Neuronal stem cell (in vitro differentiated cells): ENCODE measurements around the gene PROM1.

Experiments
- DNase-seq: peaks from one replicate; pipeline ENCODE4 v3.0.0-alpha.2; 2013; ENCODE audit warnings: low spot score
- H2AFZ ChIP-seq: one replicate; pipeline ENCODE4 v1.6.1; 2013; ENCODE audit warnings: mild to moderate bottlenecking, low read length, inconsistent platforms
- H2AK5ac ChIP-seq: 2 replicates; pipeline ENCODE4 v1.6.1; 2013; ENCODE audit warnings: low read depth, mild to moderate bottlenecking, inconsistent platforms, low read length, moderate library complexity, mixed read lengths
- H2BK120ac ChIP-seq: 2 replicates; pipeline ENCODE4 v1.6.1; 2013; ENCODE audit warnings: low read depth, mild to moderate bottlenecking, inconsistent platforms, low read length, moderate library complexity, mixed read lengths
- H2BK12ac ChIP-seq: one replicate; pipeline ENCODE4 v1.6.1; 2013; ENCODE audit warnings: low read length, inconsistent platforms
- H2BK15ac ChIP-seq: 2 replicates; pipeline ENCODE4 v1.6.1; 2013; ENCODE audit warnings: mild to moderate bottlenecking, low read length, inconsistent platforms, mixed read lengths
- H2BK5ac ChIP-seq: one replicate; pipeline ENCODE4 v1.6.1; 2013; ENCODE audit warnings: inconsistent platforms, mild to moderate bottlenecking, low read length, moderate library complexity
- H3K14ac ChIP-seq: one replicate; pipeline ENCODE4 v1.6.1; 2013; ENCODE audit warnings: low read length, inconsistent platforms
- H3K18ac ChIP-seq: 2 replicates; pipeline ENCODE4 v1.6.1; 2013; ENCODE audit warnings: low read length, inconsistent platforms
- H3K23ac ChIP-seq: 2 replicates; pipeline ENCODE4 v1.6.1; 2013; ENCODE audit warnings: low read depth, mild to moderate bottlenecking, mixed read lengths, low read length, inconsistent platforms; ENCODE audit not compliant: poor library complexity
- H3K27ac ChIP-seq: replicated peaks from 3 replicates; pipeline ENCODE4 v1.5.1; 2013; ENCODE audit warnings: low read length, inconsistent platforms
- H3K27me3 ChIP-seq, 3 experiments: 2 replicates each; pipeline ENCODE4 v1.6.1; 2013; ENCODE audit warnings: low read length in 3 of 3, mild to moderate bottlenecking in 2 of 3, inconsistent platforms in 1 of 3, low read depth in 1 of 3, mixed read lengths in 1 of 3, moderate library complexity in 1 of 3; ENCODE audit not compliant: control insufficient read depth in 3 of 3, insufficient read depth in 3 of 3
- H3K36me3 ChIP-seq, 2 donors: replicated peaks in 1 of 2; 2 replicates each; pipeline ENCODE4 v1.6.1; 2013; ENCODE audit warnings: low read length in 2 of 2; ENCODE audit not compliant: control insufficient read depth in 2 of 2, insufficient read depth in 2 of 2
- H3K4ac ChIP-seq: 2 replicates; pipeline ENCODE4 v1.6.1; 2013; ENCODE audit warnings: inconsistent platforms, mild to moderate bottlenecking, low read length, moderate library complexity
- H3K4me1 ChIP-seq, 2 donors: 1 replicate in 1 of 2; 2 replicates in 1 of 2; pipeline ENCODE4 v1.6.1; 2013; ENCODE audit warnings: low read length in 2 of 2, low read depth in 1 of 2; ENCODE audit not compliant: control insufficient read depth in 2 of 2, insufficient read depth in 1 of 2
- H3K4me2 ChIP-seq: one replicate; pipeline ENCODE4 v1.6.1; 2013; ENCODE audit warnings: mild to moderate bottlenecking, low read length, inconsistent platforms; ENCODE audit not compliant: insufficient read depth, poor library complexity, severe bottlenecking
- H3K4me3 ChIP-seq, 2 donors: 2 replicates each; pipeline ENCODE4 v1.5.1; 2013; ENCODE audit warnings: low read length in 2 of 2, mild to moderate bottlenecking in 2 of 2, inconsistent platforms in 1 of 2, moderate library complexity in 1 of 2
- H3K79me1 ChIP-seq: one replicate; pipeline ENCODE4 v1.6.1; 2013; ENCODE audit warnings: low read depth, mild to moderate bottlenecking, inconsistent platforms, low read length, moderate library complexity
- H3K9ac ChIP-seq: one replicate; pipeline ENCODE4 v1.6.1; 2013; ENCODE audit warnings: mild to moderate bottlenecking, low read depth, low read length, inconsistent platforms; ENCODE audit not compliant: poor library complexity
- H3K9me3 ChIP-seq, 2 donors: replicated peaks in 1 of 2; 2 replicates each; pipeline versions ENCODE3 to v1.6.1; 2013; ENCODE audit warnings: low read length in 2 of 2, mild to moderate bottlenecking in 2 of 2, inconsistent platforms in 1 of 2, low read depth in 1 of 2, mixed read lengths in 1 of 2, moderate library complexity in 1 of 2; ENCODE audit not compliant: control insufficient read depth in 2 of 2, insufficient read depth in 1 of 2
- H4K8ac ChIP-seq: one replicate; pipeline ENCODE4 v1.6.1; 2013; ENCODE audit warnings: low read depth, mild to moderate bottlenecking, inconsistent platforms, low read length, moderate library complexity
- H4K91ac ChIP-seq: one replicate; pipeline ENCODE4 v1.6.1; 2013; ENCODE audit warnings: low read length, low read depth, mild to moderate bottlenecking, inconsistent platforms; ENCODE audit not compliant: poor library complexity
- WGBS, 2 donors: extraction: QIAGEN DNeasy Blood & Tissue Kit; methylation state at CpG; one replicate each; pipeline ENCODE4 v1.1.7; 2013; ENCODE audit warnings: missing lambda C conversion rate in 2 of 2, mixed read lengths in 1 of 2; ENCODE audit not compliant: insufficient read length in 2 of 2, insufficient replicate concordance in 1 of 2; ENCODE audit errors: extremely low coverage in 2 of 2; 5-methylcytosine and 5-hydroxymethylcytosine counted together

The PROM1 gene

GRCh38 chr4:16048619-16049419 is 35.0 kb downstream of the PROM1 start:
- Histone ChIP-seq H2BK15ac (no peak overlapping the region), H3K4me2 (no peak overlapping the region), H3K14ac (no peak overlapping the region), H3K79me1 (peaks cover 2% of the 10 kb centered on the region), H3K9ac (no peak overlapping the region), H3K4me3 (no peak overlapping the region), H2AK5ac (no peak overlapping the region), H4K8ac (no peak overlapping the region), H3K4me1 (peaks cover 0 to 4% of the 10 kb centered on the region in 2 donors), H3K9me3 (no peaks in the 10 kb centered on the region), H2BK5ac (no peak overlapping the region), H3K27ac (no peak overlapping the region), H3K27me3 (no peaks in the 10 kb centered on the region), H3K23ac (no peak overlapping the region), H2AFZ (no peak overlapping the region), H3K18ac (no peak overlapping the region), H3K4ac (no peak overlapping the region), H2BK120ac (no peak overlapping the region), H3K36me3 (peaks cover 5 to 22% of the 10 kb centered on the region in 2 donors), H4K91ac (no peak overlapping the region), H2BK12ac (no peak overlapping the region)
- WGBS, 2 donors: no CpG with 5 or more reads among the region's 15 CpGs
- DNase-seq: no peak

- no peak overlapping the region for H3K18ac ChIP-seq
- no peak overlapping the region for H3K9ac ChIP-seq
- H3K14ac ChIP-seq: no peak overlapping the region
- no peaks in the 10 kb centered on the region for H3K9me3 ChIP-seq
- DNase-seq: no peak
- H3K79me1 ChIP-seq: peaks cover 2% of the 10 kb centered on the region
- H3K27me3 ChIP-seq: no peaks in the 10 kb centered on the region
- H2BK120ac ChIP-seq: no peak overlapping the region
- H3K4me3 ChIP-seq: no peak overlapping the region
- no peak overlapping the region for H2AK5ac ChIP-seq
- H2BK5ac ChIP-seq: no peak overlapping the region
- no peak overlapping the region for H3K4ac ChIP-seq
- WGBS, 2 donors: no CpG with 5 or more reads among the region's 1 CpG
- no peak overlapping the region for H2BK15ac ChIP-seq
- no peak overlapping the region for H2AFZ ChIP-seq
- no peak overlapping the region for H4K91ac ChIP-seq
- no peak overlapping the region for H3K27ac ChIP-seq
- peaks cover 8 to 31% of the 10 kb centered on the region in 2 donors for H3K36me3 ChIP-seq
- no peak overlapping the region for H3K23ac ChIP-seq
- H4K8ac ChIP-seq: no peak overlapping the region
- H3K4me1 ChIP-seq: peaks cover 0 to 4% of the 10 kb centered on the region in 2 donors
- H2BK12ac ChIP-seq: no peak overlapping the region
- H3K4me2 ChIP-seq: no peak overlapping the region
Observed at GRCh38 chr4:16045687-16046086, 38.1 kb downstream of the PROM1 start.

- Histone ChIP-seq H2AK5ac (no peak overlapping the region), H2BK5ac (no peak overlapping the region), H3K23ac (no peak overlapping the region), H3K9me3 (no peaks in the 10 kb centered on the region), H3K9ac (no peak overlapping the region), H3K14ac (no peak overlapping the region), H3K27me3 (no peaks in the 10 kb centered on the region), H3K4me2 (no peak overlapping the region), H3K4me1 (peaks cover 0 to under 1% of the 10 kb centered on the region in 2 donors), H3K27ac (no peak overlapping the region), H4K91ac (no peak overlapping the region), H3K79me1 (peaks cover 2% of the 10 kb centered on the region), H3K36me3 (peaks cover 8 to 29% of the 10 kb centered on the region in 2 donors), H2BK15ac (no peak overlapping the region), H3K18ac (no peak overlapping the region), H2BK12ac (no peak overlapping the region), H2AFZ (no peak overlapping the region), H3K4me3 (no peak overlapping the region), H4K8ac (no peak overlapping the region), H3K4ac (no peak overlapping the region), H2BK120ac (no peak overlapping the region)
- no peak for DNase-seq
- WGBS, 2 donors: no CpG with 5 or more reads among the region's 11 CpGs
Observed at GRCh38 chr4:16043642-16044498, 40.0 kb downstream of the PROM1 start.

- Histone ChIP-seq H3K4me1 (no peaks in the 10 kb centered on the region), H3K23ac (no peak overlapping the region), H3K4ac (no peak overlapping the region), H3K79me1 (no peaks in the 10 kb centered on the region), H4K91ac (no peak overlapping the region), H3K9me3 (no peaks in the 10 kb centered on the region), H3K14ac (no peak overlapping the region), H3K4me3 (no peak overlapping the region), H3K18ac (no peak overlapping the region), H4K8ac (no peak overlapping the region), H3K4me2 (no peak overlapping the region), H3K27ac (no peak overlapping the region), H2BK12ac (no peak overlapping the region), H3K36me3 (peaks cover 9 to 45% of the 10 kb centered on the region in 2 donors), H3K9ac (no peak overlapping the region), H3K27me3 (no peaks in the 10 kb centered on the region), H2BK120ac (no peak overlapping the region), H2BK5ac (no peak overlapping the region), H2AK5ac (no peak overlapping the region), H2AFZ (no peak overlapping the region), H2BK15ac (no peak overlapping the region)
- no peak for DNase-seq
- no CpG with 5 or more reads among the region's 5 CpGs for WGBS, 2 donors
Observed at GRCh38 chr4:16039139-16039538, 44.7 kb downstream of the PROM1 start.
